HCT116 (cell line): ENCODE measurements around the gene HIVEP3. TPM values are rescaled to one million over a fixed set of nuclear protein-coding genes. Genes with fewer than 3 reads are reported as not detected.

Experiments used
- ATAC-seq: fragments of 200-7000 bp; cut with Tn5 transposase; 2 replicates; pipeline ENCODE4 v1.9.1; 2020; ENCODE audit warnings: mild to moderate bottlenecking, moderate library complexity
- BruUV-seq: library from RNA; stranded (reverse); fragments of 400-500 nt; replicated peaks from 2 replicates; lab custom pipeline; 2021; lab: Mats Ljungman, UMichigan
- CTCF ChIA-PET: fragments of 300-600 bp; sonication (Branson Sonifier 250); formaldehyde crosslinking; loops from one replicate; lab custom pipeline; 2021; ENCODE audit warnings: antibody characterized with exemption; lab: Charles Lee
- POLR2A ChIA-PET: fragments of 300-600, 350-600 bp; sonication (Branson Sonifier 250); formaldehyde crosslinking; loops from one replicate; lab custom pipeline; 2021; ENCODE audit warnings: antibody characterized with exemption; lab: Charles Lee
- RAD21 ChIA-PET, 2 experiments: fragments of 300-600 bp; sonication (Branson Sonifier 250); formaldehyde crosslinking; loops; one replicate each; lab custom pipeline; 2023; ENCODE audit warnings: low total read pairs in 2 of 2; ENCODE audit not compliant: uncharacterized antibody in 2 of 2, unreplicated experiment in 2 of 2, low non-redundant PET in 1 of 2; lab: Charles Lee
- DNase-seq: peaks from one replicate; pipeline ENCODE4 v3.0.0-alpha.2; 2010; ENCODE audit warnings: low read depth, low spot score
- H2AFZ ChIP-seq: fragments of 200-600 bp; shearing (Covaris generic), sonication (generic); 2 replicates; pipeline ENCODE4 v1.6.1; 2017; ENCODE audit warnings: low read depth, mixed run types, mixed read lengths, antibody characterized with exemption, low read length; ENCODE audit not compliant: poor library complexity, severe bottlenecking
- H3K27ac ChIP-seq: 2 replicates; pipeline ENCODE4 v1.5.1; 2012; ENCODE audit warnings: low read depth, low read length
- H3K27me3 ChIP-seq: fragments of 200-600 bp; sonication (generic); 2 replicates; pipeline ENCODE4 v1.6.1; 2016; ENCODE audit warnings: mixed run types, low read length, mixed read lengths; ENCODE audit not compliant: insufficient read depth
- H3K36me3 ChIP-seq, 2 experiments: fragments of 200-500 bp in 1 of 2; fragments of 200-600 bp in 1 of 2; sonication (Bioruptor generic) in 1 of 2; sonication (generic) in 1 of 2; 2 replicates each; pipeline versions ENCODE4 v1.5.1 to v1.6.1; 2014 to 2016; ENCODE audit warnings: low read length in 2 of 2, inconsistent platforms in 1 of 2, mixed read lengths in 1 of 2, mixed run types in 1 of 2; ENCODE audit not compliant: insufficient read depth in 2 of 2, control insufficient read depth in 1 of 2
- H3K4me1 ChIP-seq, 2 experiments: fragments of 200-600 bp in 1 of 2; sonication (generic) in 1 of 2; 2 replicates each; pipeline versions ENCODE4 v1.5.1 to v1.6.1; 2012 to 2017; ENCODE audit warnings: low read length in 2 of 2, inconsistent platforms in 1 of 2, mild to moderate bottlenecking in 1 of 2, mixed read lengths in 1 of 2, mixed run types in 1 of 2, moderate library complexity in 1 of 2; ENCODE audit not compliant: insufficient read depth in 2 of 2, control insufficient read depth in 1 of 2
- H3K4me2 ChIP-seq: fragments of 200-600 bp; sonication (generic); 2 replicates; pipeline ENCODE4 v1.6.1; 2017; ENCODE audit warnings: mixed run types, low read length, mixed read lengths
- H3K4me3 ChIP-seq, 2 experiments: fragments of 200-600 bp in 1 of 2; sonication (generic) in 1 of 2; replicated peaks in 1 of 2; 2 replicates each; pipeline ENCODE4 v1.5.1; 2011 to 2016; ENCODE audit warnings: low read length in 2 of 2, control low read depth in 1 of 2, low read depth in 1 of 2, mild to moderate bottlenecking in 1 of 2, mixed read lengths in 1 of 2, mixed run types in 1 of 2
- H3K79me2 ChIP-seq: fragments of 200-600 bp; sonication (generic); 2 replicates; pipeline ENCODE4 v1.6.1; 2017; ENCODE audit warnings: mild to moderate bottlenecking, mixed run types, low read length, moderate library complexity, mixed read lengths; ENCODE audit not compliant: insufficient read depth
- H3K9ac ChIP-seq: fragments of 200-600 bp; sonication (generic); 2 replicates; pipeline ENCODE4 v1.6.1; 2016; ENCODE audit warnings: low read length, mixed read lengths
- H3K9me2 ChIP-seq: fragments of 200-600 bp; sonication (generic), shearing (Covaris generic); 2 replicates; pipeline ENCODE4 v1.6.1; 2017; ENCODE audit warnings: mixed run types, mild to moderate bottlenecking, moderate library complexity; ENCODE audit not compliant: insufficient read depth
- H3K9me3 ChIP-seq, 2 experiments: fragments of 200-500 bp in 1 of 2; fragments of 200-600 bp in 1 of 2; sonication (Bioruptor generic) in 1 of 2; sonication (generic) in 1 of 2; 2 replicates each; pipeline ENCODE4 v1.6.1; 2014 to 2017; ENCODE audit warnings: low read length in 2 of 2, mixed read lengths in 2 of 2, inconsistent platforms in 1 of 2, low read depth in 1 of 2, mild to moderate bottlenecking in 1 of 2, mixed run types in 1 of 2, moderate library complexity in 1 of 2; ENCODE audit not compliant: control insufficient read depth in 1 of 2, insufficient read depth in 1 of 2
- H4K20me1 ChIP-seq: fragments of 200-600 bp; sonication (generic), shearing (Covaris generic); 2 replicates; pipeline ENCODE4 v1.6.1; 2017; ENCODE audit warnings: mixed run types, mild to moderate bottlenecking, moderate library complexity; ENCODE audit not compliant: insufficient read depth
- ATF3 ChIP-seq: IDR thresholded peaks from 2 replicates; pipeline ENCODE4 v1.6.1; 2012
- CBX3 ChIP-seq: IDR thresholded peaks from 2 replicates; pipeline ENCODE4 v1.6.1; 2012; ENCODE audit warnings: low read depth
- CEBPB ChIP-seq: IDR thresholded peaks from 2 replicates; pipeline ENCODE4 v1.6.1; 2012; ENCODE audit warnings: low read depth
- EZH2 ChIP-seq: fragments of 200-600 bp; sonication (generic); IDR thresholded peaks from 2 replicates; pipeline ENCODE4 v1.6.1; 2017; ENCODE audit warnings: antibody characterized with exemption, mixed run types
- FOSL1 ChIP-seq: IDR thresholded peaks from 2 replicates; pipeline ENCODE4 v1.6.1; 2012; ENCODE audit warnings: low read depth
- JUND ChIP-seq: IDR thresholded peaks from 2 replicates; pipeline ENCODE4 v1.6.1; 2012
- MAX ChIP-seq: IDR thresholded peaks from 2 replicates; pipeline ENCODE4 v1.6.1; 2012
- POLR2AphosphoS5 ChIP-seq: IDR thresholded peaks from 2 replicates; pipeline ENCODE4 v1.6.1; 2011; ENCODE audit warnings: mild to moderate bottlenecking, low read depth, low read length, moderate library complexity
- SIN3A ChIP-seq: IDR thresholded peaks from 2 replicates; pipeline ENCODE4 v1.6.1; 2012; ENCODE audit warnings: low read depth
- SP1 ChIP-seq: IDR thresholded peaks from 2 replicates; pipeline ENCODE4 v1.6.1; 2012; ENCODE audit warnings: low read depth
- SRF ChIP-seq: IDR thresholded peaks from 2 replicates; pipeline ENCODE4 v1.6.1; 2012; ENCODE audit warnings: low read depth
- TCF7L2 ChIP-seq: IDR thresholded peaks from 2 replicates; pipeline ENCODE4 v1.7.0; 2011; ENCODE audit warnings: borderline replicate concordance, inconsistent platforms; ENCODE audit not compliant: insufficient read depth, insufficient read length; ENCODE audit errors: extremely low read depth
- YY1 ChIP-seq: IDR thresholded peaks from 2 replicates; pipeline ENCODE4 v1.6.1; 2011; ENCODE audit warnings: low read length, low read depth, moderate library complexity, mild to moderate bottlenecking; ENCODE audit not compliant: insufficient replicate concordance; ENCODE audit errors: extremely low read depth
- ZNF274 ChIP-seq: fragments of 200-500 bp; sonication (Bioruptor generic); IDR thresholded peaks from 2 replicates; pipeline ENCODE4 v1.6.1; 2014; ENCODE audit warnings: mild to moderate bottlenecking, low read depth, low read length, inconsistent platforms
- intact Hi-C: fragments of 100-400 bp; cut with micrococcal nuclease; formaldehyde crosslinking; loops from 2 replicates; pipeline ENCODE4 v1.10.0; 2022
- total RNA-seq: library from RNA; stranded (reverse); gene quantifications from one replicate; pipeline ENCODE4 v1.2.1, GENCODE V29; 2021; ENCODE audit not compliant: unreplicated experiment

HIVEP3 gene
- total RNA-seq, 1 experiment from 2014 or later, result 7.1 TPM

DNA sequence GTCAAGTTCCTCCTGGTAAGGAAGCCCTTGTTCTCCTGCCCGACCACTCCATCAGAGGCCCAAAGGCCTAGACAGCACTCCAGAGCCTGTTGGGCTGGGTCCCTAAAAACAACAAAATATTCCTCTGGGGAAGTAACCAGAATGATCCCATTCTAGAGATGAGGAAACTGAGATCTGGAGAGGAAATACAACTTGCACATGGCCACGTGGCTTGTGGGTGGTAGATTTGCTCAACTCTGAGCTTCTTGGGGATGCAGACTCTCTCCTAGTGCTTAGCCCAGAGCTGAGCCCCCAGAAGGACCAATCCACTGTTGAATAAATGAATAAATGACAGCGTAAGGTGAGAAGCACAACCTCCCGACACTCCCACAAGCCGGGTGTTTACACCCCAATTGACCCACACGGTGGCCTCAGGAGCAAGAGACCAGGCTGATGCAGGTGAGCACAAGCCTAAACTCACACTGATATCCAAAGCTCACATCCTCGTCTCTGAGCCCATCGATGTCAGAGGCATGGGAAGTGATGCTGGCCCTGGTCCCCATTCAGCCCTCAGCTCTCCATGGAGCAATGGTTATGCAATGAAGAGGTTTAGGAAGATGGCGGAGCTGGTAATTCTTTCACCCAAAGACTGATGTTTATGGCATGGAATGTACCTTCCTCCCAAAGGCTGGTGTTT is 261.8 kb downstream of the HIVEP3 start:
- intact Hi-C loops, result no loop called here

GRCh38 chr1:41656068-41656467 is 262.7 kb downstream of the HIVEP3 start:
- Histone ChIP-seq H3K27me3 (no peaks in the 10 kb centered on the region), H3K36me3 (no peaks in the 10 kb centered on the region), H2AFZ (no peak overlapping the region), H3K4me2 (no peak overlapping the region), H3K9ac (no peak overlapping the region), H3K9me2 (no peaks in the 10 kb centered on the region), H3K9me3 (no peaks in the 10 kb centered on the region), H3K27ac (no peak overlapping the region), H3K79me2 (no peaks in the 10 kb centered on the region), H3K4me1 (peaks cover 3 to 5% of the 10 kb centered on the region in 2 experiments), H3K4me3 (no peak overlapping the region), H4K20me1 (no peaks in the 10 kb centered on the region)
- DNase-seq, result no peak
- intact Hi-C loops, result no loop called here
- BruUV-seq, result no TSS peak
- POLR2A ChIA-PET, result no interaction called here
- no peak for ATAC-seq
- CTCF ChIA-PET, result no interaction called here
- TF ChIP-seq YY1, result no peak
- TF ChIP-seq SP1, result no peak
- TF ChIP-seq SRF, result no peak
- TF ChIP-seq ZNF274, result no peak
- TF ChIP-seq TCF7L2, result no peak
- no peak for TF ChIP-seq EZH2
- TF ChIP-seq JUND, result no peak
- no peak for TF ChIP-seq FOSL1
- RAD21 ChIA-PET, result no interaction called here

More for the DNA sequence above, 261.8 kb downstream of the HIVEP3 start:
- no peaks in the 10 kb centered on the region for H3K36me3 ChIP-seq
- RAD21 ChIA-PET, result no interaction called here
- H3K4me1 ChIP-seq, result peaks cover 8 to 12% of the 10 kb centered on the region in 2 experiments
- no peaks in the 10 kb centered on the region for H3K27me3 ChIP-seq
- CTCF ChIA-PET, result no interaction called here
- TF ChIP-seq MAX (no peak), ATF3 (no peak), YY1 (no peak), CEBPB (no peak), POLR2AphosphoS5 (no peak), SIN3A (no peak), CBX3 (no peak)
- no peaks in the 10 kb centered on the region for H4K20me1 ChIP-seq
- no peaks in the 10 kb centered on the region for H3K9me2 ChIP-seq
- no peak overlapping the region for H3K9ac ChIP-seq
- H3K27ac ChIP-seq, result no peak overlapping the region
- ATAC-seq (no peak), DNase-seq (no peak)
- no peak overlapping the region for H2AFZ ChIP-seq
- no peaks in the 10 kb centered on the region for H3K79me2 ChIP-seq
- POLR2A ChIA-PET, result no interaction called here
- no peak overlapping the region for H3K4me2 ChIP-seq
- BruUV-seq, result no TSS peak
- H3K9me3 ChIP-seq, result no peaks in the 10 kb centered on the region
- no peak overlapping the region for H3K4me3 ChIP-seq
